ENCODE data around the gene UNC13B.

UNC13B gene

DNA sequence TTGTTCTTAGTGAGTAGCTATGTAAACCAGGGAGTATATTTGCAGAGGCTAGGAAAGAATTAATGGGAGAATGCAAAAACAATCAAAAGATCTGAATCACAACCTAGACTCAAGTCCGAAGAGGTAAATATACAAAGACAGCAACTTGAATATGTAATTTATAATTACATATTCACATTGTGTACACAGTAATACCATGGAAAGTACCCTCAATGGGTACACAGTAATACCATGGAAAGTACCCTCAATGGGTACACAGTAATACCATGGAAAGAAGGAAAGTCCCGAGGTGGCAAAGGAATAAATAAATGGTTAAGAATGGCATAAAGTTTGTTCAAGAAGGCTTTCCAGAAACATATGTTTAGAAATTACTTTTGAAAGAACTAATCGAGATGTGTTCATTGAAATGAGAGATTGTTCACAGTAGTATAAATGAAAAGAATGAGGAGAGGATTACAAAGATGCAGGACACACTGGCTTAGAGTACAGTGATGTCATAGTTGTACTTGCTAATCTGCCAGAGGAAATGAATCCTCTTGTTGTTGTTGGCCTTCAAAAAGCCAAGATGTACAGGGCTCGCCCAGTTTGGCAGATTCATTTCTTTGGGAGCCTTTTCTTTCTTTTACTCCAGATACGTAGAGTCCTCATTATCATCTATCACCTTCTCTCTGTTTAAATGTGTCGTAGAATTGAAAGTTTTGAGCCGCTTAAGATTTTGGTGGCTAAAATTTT, 116.0 kb downstream of the UNC13B start:
- TF ChIP-seq FOXM1 (IDR thresholded peaks at IDR 0.05; ENCODE audit: borderline replicate concordance) (no peak), ELF4 (IDR thresholded peaks at IDR 0.05) (no peak)
- ChIA-PET POLR2A (no interaction called here), CTCF (no interaction called here)
- DNase-seq (ENCODE audit: extremely low spot score), result no peak

GRCh38 chr9:35279946-35280345, 118.1 kb downstream of the UNC13B start:
- no peak for TF ChIP-seq TARDBP (IDR thresholded peaks at IDR 0.05)
- no peak for TF ChIP-seq NFRKB (IDR thresholded peaks at IDR 0.05)
- TF ChIP-seq HDGF (IDR thresholded peaks at IDR 0.05; ENCODE audit: borderline replicate concordance), result no peak
- no peak for TF ChIP-seq ZNF384 (IDR thresholded peaks at IDR 0.05)
- no peak for TF ChIP-seq LEF1 (IDR thresholded peaks at IDR 0.05; ENCODE audit: borderline replicate concordance)
- ChIA-PET POLR2A (no interaction called here), CTCF (no interaction called here)
- DNase-seq (ENCODE audit: extremely low spot score), result no peak

GRCh38 chr9:35280399-35280798, 118.6 kb downstream of the UNC13B start:
- TF ChIP-seq HDGF (IDR thresholded peaks at IDR 0.05; ENCODE audit: borderline replicate concordance), result no peak
- no peak for TF ChIP-seq L3MBTL2 (conservative IDR thresholded peaks at IDR 0.05)
- TF ChIP-seq ZNF384 (IDR thresholded peaks at IDR 0.05), result no peak
- TF ChIP-seq, protein P1, sequence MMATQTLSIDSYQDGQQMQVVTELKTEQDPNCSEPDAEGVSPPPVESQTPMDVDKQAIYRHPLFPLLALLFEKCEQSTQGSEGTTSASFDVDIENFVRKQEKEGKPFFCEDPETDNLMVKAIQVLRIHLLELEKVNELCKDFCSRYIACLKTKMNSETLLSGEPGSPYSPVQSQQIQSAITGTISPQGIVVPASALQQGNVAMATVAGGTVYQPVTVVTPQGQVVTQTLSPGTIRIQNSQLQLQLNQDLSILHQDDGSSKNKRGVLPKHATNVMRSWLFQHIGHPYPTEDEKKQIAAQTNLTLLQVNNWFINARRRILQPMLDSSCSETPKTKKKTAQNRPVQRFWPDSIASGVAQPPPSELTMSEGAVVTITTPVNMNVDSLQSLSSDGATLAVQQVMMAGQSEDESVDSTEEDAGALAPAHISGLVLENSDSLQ (IDR thresholded peaks at IDR 0.05), result no peak
- no peak for TF ChIP-seq FOXA1 (IDR thresholded peaks at IDR 0.05)
- TF ChIP-seq NFRKB (IDR thresholded peaks at IDR 0.05), result no peak
- no peak for TF ChIP-seq FOXK2 (IDR thresholded peaks at IDR 0.05)
- no peak for TF ChIP-seq ARNT (IDR thresholded peaks at IDR 0.05)
- TF ChIP-seq ELF4 (IDR thresholded peaks at IDR 0.05), result no peak
- ChIA-PET CTCF (no interaction called here), POLR2A (no interaction called here)
- no peak for DNase-seq (ENCODE audit: extremely low spot score)

DNA sequence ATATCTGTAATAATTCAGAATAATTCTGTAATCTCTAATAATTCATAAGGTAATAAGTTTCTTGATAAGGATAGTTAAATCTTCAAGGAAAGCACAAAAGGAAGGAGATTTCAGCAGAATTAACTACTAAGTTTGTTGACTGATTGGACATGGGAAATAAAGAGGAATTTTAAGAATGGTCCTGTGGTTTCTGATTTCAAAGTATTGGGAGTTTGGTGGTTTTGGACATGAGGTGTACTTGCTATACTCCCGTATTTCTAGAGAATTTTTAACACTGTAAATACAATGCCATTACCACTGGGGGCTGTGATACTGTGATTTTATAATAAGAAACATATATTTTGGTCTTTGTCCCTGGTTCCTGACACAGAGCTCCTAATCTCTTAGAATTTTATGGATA, 123.9 kb downstream of the UNC13B start:
- no peak for DNase-seq (ENCODE audit: extremely low spot score)
- ChIA-PET CTCF (no interaction called here), POLR2A (no interaction called here)
- TF ChIP-seq FOXK2 (IDR thresholded peaks at IDR 0.05), result no peak
- no peak for TF ChIP-seq TARDBP (IDR thresholded peaks at IDR 0.05)
- TF ChIP-seq SUZ12 (IDR thresholded peaks at IDR 0.05), result no peak
- no peak for TF ChIP-seq L3MBTL2 (conservative IDR thresholded peaks at IDR 0.05)
- no peak for TF ChIP-seq FOXA1 (IDR thresholded peaks at IDR 0.05)
- TF ChIP-seq ZNF384 (IDR thresholded peaks at IDR 0.05), result no peak
- TF ChIP-seq ARNT (IDR thresholded peaks at IDR 0.05), result no peak
- TF ChIP-seq HDGF (IDR thresholded peaks at IDR 0.05; ENCODE audit: borderline replicate concordance), result no peak
- no peak for TF ChIP-seq LEF1 (IDR thresholded peaks at IDR 0.05; ENCODE audit: borderline replicate concordance)
- no peak for TF ChIP-seq SP1 (IDR thresholded peaks at IDR 0.05)
- TF ChIP-seq, protein P1 (IDR thresholded peaks at IDR 0.05), result no peak
- no peak for TF ChIP-seq FOXM1 (IDR thresholded peaks at IDR 0.05; ENCODE audit: borderline replicate concordance)

GRCh38 chr9:35286381-35286780, 124.6 kb downstream of the UNC13B start:
- ChIA-PET CTCF (no interaction called here), POLR2A (no interaction called here)
- no peak for DNase-seq (ENCODE audit: extremely low spot score)
- TF ChIP-seq FOXM1 (IDR thresholded peaks at IDR 0.05; ENCODE audit: borderline replicate concordance), result no peak
- no peak for TF ChIP-seq ZNF384 (IDR thresholded peaks at IDR 0.05)
- TF ChIP-seq, protein P1 (IDR thresholded peaks at IDR 0.05), result no peak

DNA sequence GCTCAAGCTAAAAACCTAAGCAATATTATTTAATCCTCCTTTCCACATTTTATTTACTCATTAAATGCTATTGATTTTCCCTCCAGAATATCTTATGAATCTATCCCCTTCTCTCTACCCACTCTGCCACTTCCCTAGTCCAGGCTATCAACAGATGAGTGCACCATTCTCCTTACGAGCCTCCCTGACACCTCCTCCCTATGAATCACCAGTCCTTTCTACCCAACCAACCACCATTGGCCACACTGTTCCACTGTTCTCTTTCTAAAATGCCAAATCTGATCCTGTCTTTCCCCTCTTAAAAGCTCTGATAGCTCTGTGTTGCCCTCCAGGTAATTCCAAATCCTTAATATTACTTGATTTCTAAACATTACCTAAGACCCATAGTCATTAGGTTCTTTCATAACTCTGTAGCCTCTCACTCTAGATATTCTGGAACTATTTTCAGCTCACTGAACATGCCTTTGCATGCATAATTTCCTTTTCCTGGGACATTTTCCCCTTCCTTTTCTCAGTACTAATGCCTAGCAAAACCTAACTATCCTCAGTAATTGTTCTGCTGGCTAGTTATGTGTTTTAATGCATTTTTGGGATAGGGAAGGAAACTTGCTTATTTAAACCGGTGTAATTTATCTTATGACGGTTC, 126.3 kb downstream of the UNC13B start:
- CTCF ChIA-PET, result no interaction called here
- POLR2A ChIA-PET, result no interaction called here
- DNase-seq (ENCODE audit: extremely low spot score), result no peak
- TF ChIP-seq TARDBP (IDR thresholded peaks at IDR 0.05), result no peak
- TF ChIP-seq, protein P1 (IDR thresholded peaks at IDR 0.05), result no peak
- no peak for TF ChIP-seq HDGF (IDR thresholded peaks at IDR 0.05; ENCODE audit: borderline replicate concordance)
- no peak for TF ChIP-seq SP1 (IDR thresholded peaks at IDR 0.05)
- TF ChIP-seq CTBP1 (IDR thresholded peaks at IDR 0.05; ENCODE audit: borderline replicate concordance), result no peak
- no peak for TF ChIP-seq NFRKB (IDR thresholded peaks at IDR 0.05)
- no peak for TF ChIP-seq ELF4 (IDR thresholded peaks at IDR 0.05)
- no peak for TF ChIP-seq FOXA1 (IDR thresholded peaks at IDR 0.05)
- no peak for TF ChIP-seq FOXK2 (IDR thresholded peaks at IDR 0.05)
- no peak for TF ChIP-seq ZNF384 (IDR thresholded peaks at IDR 0.05)
- TF ChIP-seq ARNT (IDR thresholded peaks at IDR 0.05), result no peak
- TF ChIP-seq BHLHE40 (IDR thresholded peaks at IDR 0.05; ENCODE audit: borderline replicate concordance), result no peak
- no peak for TF ChIP-seq L3MBTL2 (conservative IDR thresholded peaks at IDR 0.05)
- TF ChIP-seq SUZ12 (IDR thresholded peaks at IDR 0.05), result no peak
- no peak for TF ChIP-seq FOXM1 (IDR thresholded peaks at IDR 0.05; ENCODE audit: borderline replicate concordance)
- no peak for TF ChIP-seq LEF1 (IDR thresholded peaks at IDR 0.05; ENCODE audit: borderline replicate concordance)
